ENCODE data around the gene TMEM250.

DNA sequence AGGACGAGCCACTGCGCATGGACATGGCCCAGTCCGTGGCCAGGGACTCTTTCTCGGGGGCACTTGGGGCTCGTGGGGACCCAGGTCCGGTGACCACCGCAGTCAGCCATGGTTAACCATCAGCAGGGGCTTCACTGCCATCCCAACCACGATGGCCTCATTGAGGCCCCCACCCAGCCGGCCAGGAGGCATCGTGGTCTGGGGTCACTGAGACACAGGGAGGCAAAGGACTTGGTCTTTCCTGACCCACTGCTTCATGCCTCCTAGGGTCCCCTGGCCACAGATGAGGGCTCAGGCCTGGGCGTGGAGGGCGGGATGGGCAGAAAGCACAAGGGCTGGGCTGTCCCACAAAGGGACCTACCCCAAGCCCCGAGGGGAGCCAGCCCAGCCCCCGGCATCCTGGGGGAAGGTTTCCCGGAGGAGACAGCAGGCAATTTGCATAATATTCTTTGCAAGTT is 30.2 kb downstream of the TMEM250 start:
- TF ChIP-seq, protein P1, sequence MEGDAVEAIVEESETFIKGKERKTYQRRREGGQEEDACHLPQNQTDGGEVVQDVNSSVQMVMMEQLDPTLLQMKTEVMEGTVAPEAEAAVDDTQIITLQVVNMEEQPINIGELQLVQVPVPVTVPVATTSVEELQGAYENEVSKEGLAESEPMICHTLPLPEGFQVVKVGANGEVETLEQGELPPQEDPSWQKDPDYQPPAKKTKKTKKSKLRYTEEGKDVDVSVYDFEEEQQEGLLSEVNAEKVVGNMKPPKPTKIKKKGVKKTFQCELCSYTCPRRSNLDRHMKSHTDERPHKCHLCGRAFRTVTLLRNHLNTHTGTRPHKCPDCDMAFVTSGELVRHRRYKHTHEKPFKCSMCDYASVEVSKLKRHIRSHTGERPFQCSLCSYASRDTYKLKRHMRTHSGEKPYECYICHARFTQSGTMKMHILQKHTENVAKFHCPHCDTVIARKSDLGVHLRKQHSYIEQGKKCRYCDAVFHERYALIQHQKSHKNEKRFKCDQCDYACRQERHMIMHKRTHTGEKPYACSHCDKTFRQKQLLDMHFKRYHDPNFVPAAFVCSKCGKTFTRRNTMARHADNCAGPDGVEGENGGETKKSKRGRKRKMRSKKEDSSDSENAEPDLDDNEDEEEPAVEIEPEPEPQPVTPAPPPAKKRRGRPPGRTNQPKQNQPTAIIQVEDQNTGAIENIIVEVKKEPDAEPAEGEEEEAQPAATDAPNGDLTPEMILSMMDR (IDR thresholded peaks at IDR 0.05): no peak
- TF ChIP-seq POLR2A (IDR thresholded peaks at IDR 0.05): no peak

All from testis (tissue), 2 donors.